Panc1 (cell line): Measurements from ENCODE around the gene CPLANE1. TPM values are rescaled to one million over a fixed set of nuclear protein-coding genes. Genes with fewer than 3 reads are reported as not detected.

Source experiments
- ATAC-seq: fragments of 200-7000 bp; cut with Tn5 transposase; 2 replicates; pipeline ENCODE4 v1.9.1; 2020; ENCODE audit warnings: mild to moderate bottlenecking, moderate library complexity
- BruUV-seq: library from RNA; stranded (reverse); fragments of 400-500 nt; replicated peaks from 2 replicates; lab custom pipeline; 2021; lab: Mats Ljungman, UMichigan
- CTCF ChIA-PET: fragments of 300-600 bp; sonication (Branson Sonifier 250); formaldehyde crosslinking; loops from one replicate; lab custom pipeline; 2022; ENCODE audit warnings: antibody characterized with exemption; lab: Charles Lee
- POLR2A ChIA-PET: fragments of 300-600 bp; sonication (Branson Sonifier 250); formaldehyde crosslinking; loops from one replicate; lab custom pipeline; 2022; ENCODE audit warnings: antibody characterized with exemption; lab: Charles Lee
- DNase-seq: peaks from one replicate; pipeline ENCODE4 v3.0.0-alpha.2; 2010; ENCODE audit warnings: low read depth, low spot score
- H3K27ac ChIP-seq: 2 replicates; pipeline ENCODE4 v1.5.1; 2011; ENCODE audit warnings: mild to moderate bottlenecking, low read length, inconsistent platforms
- H3K27me3 ChIP-seq: fragments of 200-500 bp; sonication (Bioruptor generic); 2 replicates; pipeline ENCODE4 v1.6.0; 2014; ENCODE audit warnings: low read length, inconsistent platforms; ENCODE audit not compliant: control insufficient read depth, insufficient read depth
- H3K36me3 ChIP-seq: fragments of 200-500 bp; sonication (Bioruptor generic); 2 replicates; pipeline ENCODE4 v1.5.1; 2014; ENCODE audit warnings: inconsistent platforms, mild to moderate bottlenecking, low read length, moderate library complexity; ENCODE audit not compliant: control insufficient read depth, insufficient read depth
- H3K4me1 ChIP-seq: 2 replicates; pipeline ENCODE4 v1.5.1; 2011; ENCODE audit warnings: inconsistent platforms, mild to moderate bottlenecking, low read length, moderate library complexity; ENCODE audit not compliant: control insufficient read depth, insufficient read depth
- H3K4me3 ChIP-seq, 2 experiments: 2 replicates each; pipeline ENCODE4 v1.5.1; 2011 to 2012; ENCODE audit warnings: low read depth in 2 of 2, low read length in 2 of 2, mild to moderate bottlenecking in 2 of 2, inconsistent platforms in 1 of 2, moderate library complexity in 1 of 2
- H3K9me3 ChIP-seq: fragments of 200-500 bp; sonication (Bioruptor generic); 2 replicates; pipeline ENCODE4 v1.5.1; 2014; ENCODE audit warnings: low read depth, mild to moderate bottlenecking, inconsistent platforms, low read length, moderate library complexity; ENCODE audit not compliant: control insufficient read depth, insufficient read depth
- CTCF ChIP-seq: fragments of 450-650 bp; IDR thresholded peaks from 2 replicates; pipeline ENCODE4 v1.5.1; 2017; ENCODE audit warnings: mild to moderate bottlenecking
- POLR2AphosphoS5 ChIP-seq: IDR thresholded peaks from 2 replicates; pipeline ENCODE4 v1.6.1; 2012; ENCODE audit warnings: mild to moderate bottlenecking, low read depth, low read length, moderate library complexity
- REST ChIP-seq, 2 experiments: IDR thresholded peaks; 2 replicates each; pipeline ENCODE4 v1.6.1; 2011 to 2012; ENCODE audit warnings: low read depth in 2 of 2, control low read depth in 1 of 2, low read length in 1 of 2, mild to moderate bottlenecking in 1 of 2, moderate library complexity in 1 of 2; ENCODE audit not compliant: insufficient read depth in 1 of 2
- SIN3A ChIP-seq: IDR thresholded peaks from 2 replicates; pipeline ENCODE4 v1.6.1; 2012; ENCODE audit warnings: low read depth, mild to moderate bottlenecking, low read length, moderate library complexity, borderline replicate concordance; ENCODE audit not compliant: insufficient read depth
- TCF7L2 ChIP-seq: IDR thresholded peaks from 2 replicates; pipeline ENCODE4 v1.6.1; 2011; ENCODE audit warnings: mild to moderate bottlenecking, low read depth, low read length, inconsistent platforms
- in situ Hi-C: cut with HindIII; loops from 2 replicates; pipeline ENCODE4 v1.10.0; 2016; ENCODE audit warnings: low sequenced_read_pairs, low pct_unique_long_range_greater_than_20kb
- intact Hi-C: fragments of 100-400 bp; cut with micrococcal nuclease; formaldehyde crosslinking; loops from one replicate; pipeline ENCODE4 v1.10.0; 2022; ENCODE audit not compliant: unreplicated experiment
- total RNA-seq: library from RNA; stranded (reverse); gene quantifications from one replicate; pipeline ENCODE4 v1.2.1, GENCODE V29; 2021; ENCODE audit not compliant: unreplicated experiment

The CPLANE1 gene
- total RNA-seq, 1 experiment from 2014 or later = 18.1 TPM

DNA sequence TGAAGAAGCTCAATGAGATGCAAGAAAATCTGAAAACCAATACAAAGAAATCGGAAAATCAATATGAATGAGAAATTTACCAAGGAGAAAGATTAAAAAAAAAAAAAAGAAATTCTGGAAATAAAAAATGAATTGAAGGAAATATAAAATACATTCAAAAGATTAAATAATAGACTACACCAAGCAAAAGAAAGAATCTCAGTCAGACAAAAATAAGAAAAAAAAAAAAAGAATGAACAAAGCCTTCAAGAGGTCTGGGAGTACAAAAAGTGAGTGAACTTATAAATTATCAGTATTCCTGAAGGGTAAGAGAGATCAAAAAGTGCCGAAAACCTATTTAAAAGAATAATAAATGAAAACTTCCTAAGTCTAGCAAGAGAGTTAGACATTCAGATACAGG lies 14.9 kb downstream of the CPLANE1 start:
- H3K4me3 ChIP-seq = no peak overlapping the region
- peaks cover 4% of the 10 kb centered on the region for H3K36me3 ChIP-seq
- no peaks in the 10 kb centered on the region for H3K9me3 ChIP-seq
- no peak for ATAC-seq
- H3K4me1 ChIP-seq = no peaks in the 10 kb centered on the region
- CTCF ChIA-PET = no interaction called here
- no peak for DNase-seq
- in situ Hi-C loops = no loop called here
- no peak for TF ChIP-seq TCF7L2
- TF ChIP-seq REST (IDR thresholded peaks at IDR 0.05; ENCODE audit: insufficient read depth in 1 of 2, low read depth in 2 of 2, low read length in 1 of 2) = no peak
- TF ChIP-seq SIN3A = no peak
- no peaks in the 10 kb centered on the region for H3K27me3 ChIP-seq
- POLR2A ChIA-PET = no interaction called here
- intact Hi-C loops = no loop called here
- H3K27ac ChIP-seq = no peak overlapping the region
- no TSS peak for BruUV-seq

DNA sequence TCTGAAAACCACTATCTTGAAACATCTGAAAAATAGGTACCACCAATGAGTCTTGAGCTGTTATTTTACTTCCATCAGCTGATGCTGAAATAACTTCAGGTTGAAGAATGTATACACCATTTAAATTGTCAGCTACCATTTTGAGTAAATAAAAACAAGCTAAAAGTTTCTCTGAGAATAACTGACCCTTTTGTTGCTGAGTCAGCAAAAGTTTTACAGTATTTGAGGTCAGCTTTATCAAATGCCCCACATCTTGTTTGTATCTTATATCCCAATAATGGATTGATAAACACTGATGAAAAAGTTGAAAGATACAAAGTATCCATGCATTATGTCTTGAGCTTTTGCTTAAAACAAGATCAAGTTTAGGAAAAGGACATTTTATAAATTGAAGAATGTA lies 22.8 kb downstream of the CPLANE1 start:
- H3K4me3 ChIP-seq = no peak overlapping the region
- H3K27ac ChIP-seq = no peak overlapping the region
- no TSS peak for BruUV-seq
- intact Hi-C loops = no loop called here
- TF ChIP-seq REST (IDR thresholded peaks at IDR 0.05; ENCODE audit: insufficient read depth in 1 of 2, low read depth in 2 of 2, low read length in 1 of 2) (no peak), CTCF (no peak), SIN3A (no peak), TCF7L2 (no peak), POLR2AphosphoS5 (no peak)
- no peaks in the 10 kb centered on the region for H3K4me1 ChIP-seq
- H3K9me3 ChIP-seq = no peaks in the 10 kb centered on the region
- DNase-seq (no peak), ATAC-seq (no peak)
- POLR2A ChIA-PET = no interaction called here
- in situ Hi-C loops = no loop called here
- CTCF ChIA-PET = no interaction called here
- H3K36me3 ChIP-seq = peaks cover 26% of the 10 kb centered on the region
- H3K27me3 ChIP-seq = no peaks in the 10 kb centered on the region
